ENCODE results near the gene CHID1. TPM values are rescaled to one million over a fixed set of nuclear protein-coding genes. Genes with fewer than 3 reads are reported as not detected.

CHID1 gene
- total and polyA plus RNA-seq, 9 of the 15 experiments (the other 6 are each of a cell fraction or from before 2014, with no cell fraction given), result 15.1 to 108 (median 39.8) TPM

DNA sequence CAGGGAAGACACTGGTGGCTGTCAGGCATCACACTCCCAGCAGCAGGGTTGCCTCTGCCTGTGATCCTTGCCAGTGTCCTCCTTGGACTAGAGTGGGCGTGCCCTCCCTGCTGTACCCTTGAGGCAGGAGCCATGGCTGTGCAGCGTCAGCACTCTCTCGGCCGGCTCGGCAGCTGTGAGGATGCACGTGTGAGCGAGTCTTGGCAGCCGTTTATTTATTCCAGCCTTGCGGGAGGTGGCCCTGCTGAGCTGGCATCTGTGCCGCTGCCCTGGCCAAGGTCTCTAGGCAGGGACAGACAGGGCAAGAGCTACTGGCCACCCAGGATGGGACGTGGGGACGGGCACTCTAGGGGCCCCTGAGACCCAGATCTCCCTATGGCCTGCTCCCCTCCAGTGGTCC, 34.1 kb downstream of the CHID1 start:
- FAIRE-seq, result no peak

DNA sequence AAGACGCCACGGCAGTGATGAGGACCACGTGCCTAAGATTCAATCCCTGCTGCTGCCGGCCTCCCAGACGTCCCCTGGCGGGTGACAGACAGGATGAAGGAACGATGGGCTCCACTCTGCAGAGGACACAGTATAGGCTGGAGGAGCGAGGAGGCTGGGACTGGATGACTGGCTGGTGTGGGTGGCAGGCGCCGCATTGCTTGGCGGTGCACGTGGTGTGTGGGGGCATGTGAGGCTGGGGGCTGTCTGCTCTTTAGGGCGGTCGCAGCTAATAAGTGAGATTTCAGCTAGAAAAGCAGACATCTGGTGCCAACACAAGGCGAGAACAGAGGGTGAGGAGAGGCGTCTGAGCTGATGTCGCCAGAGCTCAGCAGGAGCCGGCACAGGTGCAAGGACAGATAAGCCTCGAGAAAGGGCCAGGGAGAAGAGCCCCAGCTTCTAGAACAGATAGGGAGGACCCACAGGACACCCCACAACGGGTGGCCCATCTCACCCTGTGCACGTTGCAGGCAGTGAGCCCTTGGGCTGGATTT, 34.8 kb downstream of the CHID1 start:
- Histone ChIP-seq H3K36me3 (ENCODE audit: control insufficient read depth, insufficient read depth, low read length) (peaks cover 59% of the 10 kb centered on the region), H3K9ac (ENCODE audit: insufficient read depth in 1 of 2, low read depth in 2 of 2, low read length in 2 of 2) (peak overlapping the region in 1 of 2 experiments; percentile 74; a peak in 2 of 4 replicates), H3K4me2 (ENCODE audit: insufficient read depth, low read length) (peak overlapping the region; percentile 56), H3K79me2 (ENCODE audit: control insufficient read depth, insufficient read depth, low read length) (no peaks in the 10 kb centered on the region), H3K4me3 (no peak overlapping the region), H3K27me3 (ENCODE audit: control insufficient read depth in 2 of 2, insufficient read depth in 2 of 2, low read length in 2 of 2) (no peaks in the 10 kb centered on the region), H3K9me1 (ENCODE audit: control insufficient read depth, insufficient read depth, low read length) (peaks cover 20% of the 10 kb centered on the region), H3K27ac (ENCODE audit: extremely low read depth, low read depth, low read length) (peak overlapping the region; percentile 37; the same call in 2 of the 3 replicates), H2AFZ (ENCODE audit: low read depth, low read length) (no peak overlapping the region), H3K4me1 (replicated peaks in 1 of 2; ENCODE audit: control insufficient read depth in 2 of 2, insufficient read depth in 2 of 2, low read length in 2 of 2) (peaks cover 29 to 68% of the 10 kb centered on the region in 2 experiments; a peak in 4 of 5 replicates), H3K9me3 (replicated peaks; ENCODE audit: control insufficient read depth, insufficient read depth, low read depth, low read length) (no peaks in the 10 kb centered on the region), H4K20me1 (replicated peaks; ENCODE audit: control insufficient read depth, insufficient read depth, low read length) (peaks cover 25% of the 10 kb centered on the region)
- intact Hi-C loops (cut with micrococcal nuclease) (no loop called here), in situ Hi-C loops (cut with MboI) (no loop called here)
- 8% methylated on average over 21 of the region's 21 CpGs for WGBS (ENCODE audit: insufficient coverage, low coverage, missing lambda C conversion rate)
- ChIA-PET CTCF (ENCODE audit: low intra/inter-chr PET ratio) (no interaction called here), POLR2A (interaction anchor here (0.9 to 1.1 kb wide), 2 partner anchors 8 to 106 kb away, joined by 3 to 5 read pairs; no protein-coding TSS in a partner anchor)
- peak; percentile 83 to 92 (median 89) for DNase-seq (ENCODE audit: extremely low read depth in 1 of 4, low spot score in 3 of 4)
- no TSS peak for BruUV-seq (replicated peaks)
- peak; percentile 80 for ATAC-seq
- peak; percentile 98 for FAIRE-seq
- TF ChIP-seq MXI1 (IDR thresholded peaks at IDR 0.05; ENCODE audit: low read depth, low read length) (peak; percentile 65), GATAD2B (IDR thresholded peaks at IDR 0.05; ENCODE audit: borderline replicate concordance) (peak; percentile 50), RB1 (IDR thresholded peaks at IDR 0.05; ENCODE audit: low read depth) (peak; percentile 27; the same call in 1 of the 2 replicates), MEIS2 (IDR thresholded peaks at IDR 0.05; ENCODE audit: partially characterized antibody) (peak; percentile 39), EP300 (IDR thresholded peaks at IDR 0.05; ENCODE audit: low read length) (peak; percentile 81)
- TF ChIP-seq, protein P1, sequence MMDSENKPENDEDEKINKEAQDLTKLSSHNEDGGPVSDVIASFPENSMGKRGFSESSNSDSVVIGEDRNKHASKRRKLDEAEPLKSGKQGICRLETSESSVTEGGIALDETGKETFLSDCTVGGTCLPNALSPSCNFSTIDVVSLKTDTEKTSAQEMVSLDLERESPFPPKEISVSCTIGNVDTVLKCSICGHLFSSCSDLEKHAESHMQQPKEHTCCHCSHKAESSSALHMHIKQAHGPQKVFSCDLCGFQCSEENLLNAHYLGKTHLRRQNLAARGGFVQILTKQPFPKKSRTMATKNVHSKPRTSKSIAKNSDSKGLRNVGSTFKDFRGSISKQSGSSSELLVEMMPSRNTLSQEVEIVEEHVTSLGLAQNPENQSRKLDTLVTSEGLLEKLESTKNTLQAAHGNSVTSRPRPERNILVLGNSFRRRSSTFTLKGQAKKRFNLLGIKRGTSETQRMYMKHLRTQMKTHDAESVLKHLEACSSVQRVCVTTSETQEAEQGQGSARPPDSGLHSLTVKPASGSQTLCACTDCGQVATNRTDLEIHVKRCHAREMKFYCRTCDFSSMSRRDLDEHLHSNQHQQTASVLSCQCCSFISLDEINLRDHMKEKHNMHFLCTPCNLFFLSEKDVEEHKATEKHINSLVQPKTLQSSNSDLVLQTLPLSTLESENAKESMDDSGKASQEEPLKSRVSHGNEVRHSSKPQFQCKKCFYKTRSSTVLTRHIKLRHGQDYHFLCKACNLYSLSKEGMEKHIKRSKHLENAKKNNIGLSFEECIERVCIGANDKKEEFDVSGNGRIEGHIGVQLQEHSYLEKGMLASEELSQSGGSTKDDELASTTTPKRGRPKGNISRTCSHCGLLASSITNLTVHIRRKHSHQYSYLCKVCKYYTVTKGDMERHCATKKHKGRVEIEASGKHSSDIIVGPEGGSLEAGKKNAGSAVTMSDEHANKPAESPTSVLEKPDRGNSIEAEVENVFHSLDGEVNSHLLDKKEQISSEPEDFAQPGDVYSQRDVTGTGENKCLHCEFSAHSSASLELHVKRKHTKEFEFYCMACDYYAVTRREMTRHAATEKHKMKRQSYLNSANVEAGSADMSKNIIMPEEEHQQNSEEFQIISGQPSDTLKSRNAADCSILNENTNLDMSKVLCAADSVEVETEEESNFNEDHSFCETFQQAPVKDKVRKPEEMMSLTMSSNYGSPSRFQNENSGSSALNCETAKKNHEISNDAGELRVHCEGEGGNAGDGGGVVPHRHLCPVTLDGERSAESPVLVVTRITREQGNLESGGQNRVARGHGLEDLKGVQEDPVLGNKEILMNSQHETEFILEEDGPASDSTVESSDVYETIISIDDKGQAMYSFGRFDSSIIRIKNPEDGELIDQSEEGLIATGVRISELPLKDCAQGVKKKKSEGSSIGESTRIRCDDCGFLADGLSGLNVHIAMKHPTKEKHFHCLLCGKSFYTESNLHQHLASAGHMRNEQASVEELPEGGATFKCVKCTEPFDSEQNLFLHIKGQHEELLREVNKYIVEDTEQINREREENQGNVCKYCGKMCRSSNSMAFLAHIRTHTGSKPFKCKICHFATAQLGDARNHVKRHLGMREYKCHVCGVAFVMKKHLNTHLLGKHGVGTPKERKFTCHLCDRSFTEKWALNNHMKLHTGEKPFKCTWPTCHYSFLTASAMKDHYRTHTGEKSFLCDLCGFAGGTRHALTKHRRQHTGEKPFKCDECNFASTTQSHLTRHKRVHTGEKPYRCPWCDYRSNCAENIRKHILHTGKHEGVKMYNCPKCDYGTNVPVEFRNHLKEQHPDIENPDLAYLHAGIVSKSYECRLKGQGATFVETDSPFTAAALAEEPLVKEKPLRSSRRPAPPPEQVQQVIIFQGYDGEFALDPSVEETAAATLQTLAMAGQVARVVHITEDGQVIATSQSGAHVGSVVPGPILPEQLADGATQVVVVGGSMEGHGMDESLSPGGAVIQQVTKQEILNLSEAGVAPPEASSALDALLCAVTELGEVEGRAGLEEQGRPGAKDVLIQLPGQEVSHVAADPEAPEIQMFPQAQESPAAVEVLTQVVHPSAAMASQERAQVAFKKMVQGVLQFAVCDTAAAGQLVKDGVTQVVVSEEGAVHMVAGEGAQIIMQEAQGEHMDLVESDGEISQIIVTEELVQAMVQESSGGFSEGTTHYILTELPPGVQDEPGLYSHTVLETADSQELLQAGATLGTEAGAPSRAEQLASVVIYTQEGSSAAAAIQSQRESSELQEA (IDR thresholded peaks at IDR 0.05; ENCODE audit: low read depth), result no peak

More for the DNA sequence above, 34.1 kb downstream of the CHID1 start:
- ChIA-PET CTCF (ENCODE audit: low intra/inter-chr PET ratio) (no interaction called here), POLR2A (interaction anchor here (0.9 to 1.1 kb wide), 2 partner anchors 9 to 105 kb away, joined by 3 to 5 read pairs; no protein-coding TSS in a partner anchor)
- H2AFZ ChIP-seq (ENCODE audit: low read depth, low read length), result no peak overlapping the region
- in situ Hi-C loops (cut with MboI), result no loop called here
- H3K4me2 ChIP-seq (ENCODE audit: insufficient read depth, low read length), result peak overlapping the region; percentile 56
- H3K27ac ChIP-seq (ENCODE audit: extremely low read depth, low read depth, low read length), result no peak overlapping the region; the same call in 2 of the 3 replicates
- peak overlapping the region in 1 of 2 experiments; percentile 66; a peak in 2 of 4 replicates for H3K9ac ChIP-seq (ENCODE audit: insufficient read depth in 1 of 2, low read depth in 2 of 2, low read length in 2 of 2)
- peaks cover 29 to 64% of the 10 kb centered on the region in 2 experiments; a peak in 4 of 5 replicates for H3K4me1 ChIP-seq (replicated peaks in 1 of 2; ENCODE audit: control insufficient read depth in 2 of 2, insufficient read depth in 2 of 2, low read length in 2 of 2)
- H3K36me3 ChIP-seq (ENCODE audit: control insufficient read depth, insufficient read depth, low read length), result peaks cover 60% of the 10 kb centered on the region
- BruUV-seq (replicated peaks), result no TSS peak
- 57% methylated on average over 12 of the region's 12 CpGs for WGBS (ENCODE audit: insufficient coverage, low coverage, missing lambda C conversion rate)
- H3K79me2 ChIP-seq (ENCODE audit: control insufficient read depth, insufficient read depth, low read length), result no peaks in the 10 kb centered on the region
- intact Hi-C loops (cut with micrococcal nuclease), result no loop called here
- ATAC-seq, result peak; percentile 8
- TF ChIP-seq HNRNPL (IDR thresholded peaks at IDR 0.05; ENCODE audit: low read depth, low read length), result no peak; the same call in 1 of the 2 replicates
- TF ChIP-seq PHF21A (IDR thresholded peaks at IDR 0.05; ENCODE audit: borderline replicate concordance, low read depth), result no peak
- peak; percentile 72 for TF ChIP-seq POLR2G (IDR thresholded peaks at IDR 0.05; ENCODE audit: low read depth, low read length)
- H3K4me3 ChIP-seq, result no peak overlapping the region
- no peaks in the 10 kb centered on the region for H3K27me3 ChIP-seq (ENCODE audit: control insufficient read depth in 2 of 2, insufficient read depth in 2 of 2, low read length in 2 of 2)
- H3K9me1 ChIP-seq (ENCODE audit: control insufficient read depth, insufficient read depth, low read length), result peaks cover 20% of the 10 kb centered on the region
- DNase-seq (ENCODE audit: extremely low read depth in 1 of 4, low spot score in 3 of 4), result no peak
- H3K9me3 ChIP-seq (replicated peaks; ENCODE audit: control insufficient read depth, insufficient read depth, low read depth, low read length), result no peaks in the 10 kb centered on the region
- peaks cover 25% of the 10 kb centered on the region for H4K20me1 ChIP-seq (replicated peaks; ENCODE audit: control insufficient read depth, insufficient read depth, low read length)
